Brain microvascular endothelial cell (primary cell): ENCODE data around the gene PDE4D.

Source experiments
- DNase-seq: peaks from one replicate; pipeline ENCODE4 v3.0.0-alpha.2; 2020
- H3K27ac ChIP-seq: fragments of 250-450 bp; sonication (Bioruptor Pico); 2 replicates; pipeline ENCODE4 v1.5.1; 2020; ENCODE audit warnings: mild to moderate bottlenecking, moderate library complexity
- H3K27me3 ChIP-seq: fragments of 250-450 bp; sonication (Bioruptor Pico); replicated peaks from 2 replicates; pipeline ENCODE4 v1.5.1; 2020; ENCODE audit warnings: mild to moderate bottlenecking
- H3K36me3 ChIP-seq: fragments of 250-450 bp; sonication (Bioruptor Pico); replicated peaks from 2 replicates; pipeline ENCODE4 v1.5.1; 2020; ENCODE audit warnings: mild to moderate bottlenecking
- H3K4me3 ChIP-seq: 2 replicates; pipeline ENCODE4 v1.5.1; 2011; ENCODE audit warnings: low read depth, mild to moderate bottlenecking, control low read depth, low read length, moderate library complexity
- CTCF ChIP-seq: IDR thresholded peaks from 2 replicates; pipeline ENCODE4 v1.5.1; 2011; ENCODE audit warnings: low read depth, mild to moderate bottlenecking, moderate library complexity, low read length, control low read depth, inconsistent platforms; ENCODE audit errors: missing control alignments
- in situ Hi-C: cut with HindIII; loops from 2 replicates; pipeline ENCODE4 v1.10.0; 2017; ENCODE audit warnings: low sequenced_read_pairs, low pct_ligation_motif_present

The PDE4D gene

DNA sequence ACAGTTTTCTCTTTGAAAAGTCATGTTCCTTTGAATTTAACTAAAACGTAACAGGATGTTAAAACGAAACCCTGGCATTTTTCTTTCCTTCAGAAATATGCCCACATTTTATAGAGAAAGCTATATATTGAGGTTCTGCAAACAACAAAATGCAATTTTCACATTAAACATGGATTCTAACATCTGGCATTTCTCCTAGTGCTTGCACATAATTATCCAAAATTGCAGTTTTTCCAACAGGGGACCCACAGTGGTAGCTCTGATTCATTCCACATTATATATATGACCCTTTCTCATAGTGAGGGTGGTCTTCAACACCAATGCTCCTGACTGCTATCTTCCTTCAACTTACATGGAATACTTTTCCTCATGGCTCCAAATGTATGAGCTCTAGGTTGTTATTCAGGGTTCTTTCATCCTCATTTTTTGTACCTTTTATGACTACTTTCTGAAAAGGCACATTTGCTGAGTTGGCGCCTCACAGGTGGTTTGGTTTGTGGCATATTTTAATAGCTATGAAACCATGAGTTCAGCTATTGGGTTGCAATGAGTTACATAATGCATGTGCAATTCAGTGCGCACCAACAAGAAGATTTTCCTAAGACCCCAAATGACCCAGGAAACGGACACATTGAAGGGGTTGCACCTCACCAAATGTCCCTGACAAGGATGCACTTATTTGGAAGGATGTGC, 758.9 kb downstream of the PDE4D start:
- TF ChIP-seq CTCF = no peak
- Histone ChIP-seq H3K27me3 (no peaks in the 10 kb centered on the region), H3K27ac (peak overlapping the region; percentile 33), H3K36me3 (no peaks in the 10 kb centered on the region), H3K4me3 (no peak overlapping the region)
- in situ Hi-C loops = no loop called here
- no peak for DNase-seq

GRCh38 chr5:59133764-59134261, 759.7 kb downstream of the PDE4D start:
- in situ Hi-C loops = no loop called here
- Histone ChIP-seq H3K27ac (peak overlapping the region; percentile 33), H3K4me3 (no peak overlapping the region), H3K27me3 (no peaks in the 10 kb centered on the region), H3K36me3 (no peaks in the 10 kb centered on the region)
- peak; percentile 83 for DNase-seq
- TF ChIP-seq CTCF = no peak

- no peak overlapping the region for H3K27ac ChIP-seq
These were observed 761.4 kb downstream of the PDE4D start for GRCh38 chr5:59132131-59132530.

DNA sequence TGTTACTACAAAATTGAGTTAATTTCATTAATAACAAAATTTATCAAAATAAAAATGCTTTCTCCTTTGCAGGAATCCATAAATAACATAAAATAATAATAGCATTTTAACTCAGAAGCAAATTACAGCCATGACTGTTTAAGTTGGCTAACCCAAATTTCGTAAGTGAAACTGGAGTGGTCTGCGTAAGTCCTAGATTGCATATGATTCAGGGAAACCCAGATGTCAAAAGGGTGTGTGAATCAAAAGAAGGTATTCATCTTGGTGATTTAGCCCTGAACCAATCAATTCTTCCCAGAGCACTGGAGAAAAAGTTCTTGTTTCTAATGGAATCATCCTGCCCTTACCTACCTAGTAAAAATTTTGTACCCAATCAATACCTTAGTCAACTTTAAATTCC, 763.1 kb downstream of the PDE4D start:
- H3K4me3 ChIP-seq = no peak overlapping the region
- TF ChIP-seq CTCF = no peak
- in situ Hi-C loops = no loop called here
- H3K27me3 ChIP-seq = no peaks in the 10 kb centered on the region
- H3K36me3 ChIP-seq = no peaks in the 10 kb centered on the region
- DNase-seq = no peak
- H3K27ac ChIP-seq = no peak overlapping the region

More at GRCh38 chr5:59132131-59132530, 761.4 kb downstream of the PDE4D start:
- DNase-seq = no peak
- no peak overlapping the region for H3K4me3 ChIP-seq
- H3K36me3 ChIP-seq = no peaks in the 10 kb centered on the region
- in situ Hi-C loops = no loop called here
- H3K27me3 ChIP-seq = no peaks in the 10 kb centered on the region
- no peak for TF ChIP-seq CTCF

DNA sequence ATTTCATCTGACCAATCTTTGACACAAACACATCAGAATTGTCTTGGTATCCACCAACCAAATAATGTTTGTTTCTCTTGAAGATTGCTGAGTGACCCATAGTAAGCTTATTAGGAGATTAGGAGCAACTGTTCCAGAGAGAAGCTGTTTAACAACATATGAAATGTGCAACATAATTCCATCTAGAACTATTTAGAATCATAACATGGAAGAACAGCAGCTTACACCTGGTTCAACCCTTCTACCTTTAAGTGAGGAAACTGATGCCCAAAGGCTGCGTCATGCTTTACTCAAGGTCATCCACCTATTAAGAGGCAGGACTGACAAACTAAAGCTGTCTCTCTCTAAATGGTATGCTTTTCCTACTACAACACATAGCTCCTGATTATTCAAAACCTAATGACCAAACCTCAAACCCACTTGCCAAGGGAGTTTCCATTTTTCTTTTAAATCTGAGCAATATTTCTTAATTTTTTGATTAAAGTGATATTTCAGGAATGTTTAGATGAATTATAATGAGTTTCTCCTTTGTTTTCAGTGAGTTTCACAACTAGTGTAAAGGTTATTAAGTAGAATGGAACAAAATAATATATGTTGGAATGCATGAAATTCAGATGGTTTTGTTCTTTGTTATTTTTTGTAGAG, 764.8 kb downstream of the PDE4D start:
- Histone ChIP-seq H3K36me3 (no peaks in the 10 kb centered on the region), H3K27ac (no peak overlapping the region), H3K4me3 (no peak overlapping the region), H3K27me3 (no peaks in the 10 kb centered on the region)
- in situ Hi-C loops = no loop called here
- no peak for TF ChIP-seq CTCF
- DNase-seq = no peak
